GM10266 (cell line): ENCODE results near the gene TSPYL6.

ENCODE experiments used
- DNase-seq: peaks from one replicate; pipeline ENCODE4 v3.0.0; 2012; ENCODE audit errors: extremely low spot score
- CTCF ChIP-seq: IDR thresholded peaks from 2 replicates; pipeline ENCODE4 v1.5.1; 2012; ENCODE audit warnings: mild to moderate bottlenecking, low read depth; ENCODE audit not compliant: control insufficient read depth, insufficient read depth; ENCODE audit errors: missing control alignments

TSPYL6 gene

GRCh38 chr2:54287532-54287931 lies 31.5 kb upstream of the TSPYL6 start:
- no peak for TF ChIP-seq CTCF
- no peak for DNase-seq

- no peak for DNase-seq
- no peak for TF ChIP-seq CTCF
These were observed 29.4 kb upstream of the TSPYL6 start for GRCh38 chr2:54285451-54285850.

GRCh38 chr2:54284826-54285225 lies 28.8 kb upstream of the TSPYL6 start:
- no peak for DNase-seq
- TF ChIP-seq CTCF, result no peak

GRCh38 chr2:54279385-54279784 lies 23.4 kb upstream of the TSPYL6 start:
- no peak for DNase-seq
- no peak for TF ChIP-seq CTCF

- no peak for TF ChIP-seq CTCF
- DNase-seq, result no peak
These were observed 19.5 kb upstream of the TSPYL6 start for GRCh38 chr2:54275541-54275940.

GRCh38 chr2:54274781-54275242 lies 18.8 kb upstream of the TSPYL6 start:
- no peak for TF ChIP-seq CTCF
- no peak for DNase-seq

- DNase-seq, result peak; percentile 38
- TF ChIP-seq CTCF, result no peak
These were observed 16.0 kb upstream of the TSPYL6 start for GRCh38 chr2:54271843-54272627.
